CD4-positive, alpha-beta T cell treated with Interleukin-21 for 1 hour (primary cell): ENCODE measurements around the gene OSBP2.
A peak's percentile ranks its signal among the peaks of the same experiment; 100 is the strongest.

Experiments
- DNase-seq: peaks from one replicate; pipeline ENCODE4 v3.0.0-alpha.2; 2020

Gene OSBP2

DNA sequence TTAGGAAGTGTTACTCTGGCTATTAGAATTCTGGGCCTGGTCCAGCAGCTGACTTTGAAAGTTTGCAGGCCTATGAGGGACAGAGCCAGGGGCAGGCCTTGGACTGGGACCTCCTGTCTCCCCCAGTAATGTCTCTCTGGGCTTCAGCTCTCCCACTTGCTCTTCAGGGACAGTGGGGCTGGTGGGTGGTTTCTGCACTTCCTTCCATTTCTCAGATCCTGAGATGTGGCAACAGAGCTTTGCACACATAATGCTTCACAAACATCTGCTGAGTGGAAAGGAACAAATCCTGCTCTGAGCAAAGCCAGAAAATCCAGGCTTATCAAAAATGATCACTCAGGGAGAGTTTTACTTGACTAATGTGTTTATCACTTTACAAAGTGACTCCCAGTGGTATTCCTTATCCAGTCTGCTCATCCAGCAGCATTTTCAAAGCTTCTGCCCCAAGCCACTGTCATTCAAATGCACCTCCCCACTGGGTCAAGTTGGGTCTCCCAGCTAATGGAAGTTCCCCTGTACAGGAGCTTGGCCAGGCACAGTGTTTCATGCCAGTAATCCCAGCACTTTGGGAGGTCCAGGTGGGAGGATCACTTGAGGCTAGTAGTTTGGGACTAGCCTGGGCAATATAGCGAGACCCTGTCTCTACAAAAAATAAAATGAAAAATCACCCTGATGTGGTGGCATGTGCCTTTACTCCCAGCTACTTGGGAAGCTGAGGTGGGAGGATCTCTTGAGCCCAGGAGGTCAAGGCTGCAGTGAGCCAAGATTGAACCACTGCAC is 13.5 kb upstream of the OSBP2 start:
- no peak for DNase-seq

DNA sequence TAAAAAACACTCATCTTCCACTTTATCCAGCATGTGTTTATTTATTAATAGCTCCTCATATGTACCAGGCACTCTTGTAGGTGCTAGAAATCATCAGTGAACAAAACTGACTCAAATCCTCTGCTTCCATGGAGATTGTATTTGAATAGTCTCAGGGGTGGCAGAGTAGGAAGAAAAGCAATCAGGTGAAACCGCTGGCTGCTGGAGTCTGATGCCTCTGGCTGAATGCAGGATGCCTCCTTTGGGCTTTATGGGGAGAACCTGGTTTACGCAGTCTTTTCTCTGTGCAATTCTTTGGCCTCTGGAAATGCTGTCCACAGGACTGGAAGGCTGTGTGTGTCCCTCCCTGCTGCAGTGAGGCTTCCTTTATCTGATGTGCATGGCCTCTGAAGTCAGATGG is 12.8 kb upstream of the OSBP2 start:
- DNase-seq = no peak

DNA sequence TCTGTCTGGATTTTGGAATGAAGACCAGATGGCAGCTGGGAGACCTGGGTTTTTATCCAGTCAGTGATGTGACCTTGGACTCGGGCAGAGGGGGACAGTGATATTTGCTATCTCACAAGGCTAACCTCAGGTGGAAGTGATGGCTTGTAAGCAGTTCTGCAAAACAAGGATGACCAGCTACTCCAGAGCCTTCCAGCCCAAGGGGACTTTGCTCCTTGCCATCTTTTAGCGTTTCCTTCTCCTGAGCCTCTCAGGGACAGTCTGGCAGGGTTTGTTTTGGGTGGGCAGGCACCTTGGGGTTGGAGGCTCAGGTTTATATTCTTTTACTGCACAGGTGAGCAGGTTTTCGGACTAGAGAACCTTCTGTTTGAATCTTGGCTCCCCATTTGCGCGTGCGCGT is 9.5 kb upstream of the OSBP2 start:
- DNase-seq = no peak

DNA sequence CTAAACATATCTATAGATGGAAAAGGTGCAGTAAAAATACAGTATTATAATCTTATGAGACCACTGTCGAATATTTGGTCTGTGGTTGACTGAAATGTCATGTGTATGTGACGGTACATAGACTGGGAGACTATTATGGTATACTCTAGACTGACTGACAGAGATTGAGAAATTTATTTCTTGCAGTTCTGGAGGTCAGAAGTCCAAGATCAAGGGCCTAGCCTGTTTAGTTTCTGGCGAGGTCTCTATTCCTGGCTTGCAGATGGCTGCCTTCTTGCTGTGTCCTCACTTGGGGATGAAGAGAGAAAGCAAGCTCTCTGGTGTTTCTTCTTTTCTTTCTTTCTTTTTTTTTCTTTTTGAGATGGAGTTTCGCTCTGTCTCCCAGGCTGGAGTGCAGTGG is 7.3 kb upstream of the OSBP2 start:
- no peak for DNase-seq

DNA sequence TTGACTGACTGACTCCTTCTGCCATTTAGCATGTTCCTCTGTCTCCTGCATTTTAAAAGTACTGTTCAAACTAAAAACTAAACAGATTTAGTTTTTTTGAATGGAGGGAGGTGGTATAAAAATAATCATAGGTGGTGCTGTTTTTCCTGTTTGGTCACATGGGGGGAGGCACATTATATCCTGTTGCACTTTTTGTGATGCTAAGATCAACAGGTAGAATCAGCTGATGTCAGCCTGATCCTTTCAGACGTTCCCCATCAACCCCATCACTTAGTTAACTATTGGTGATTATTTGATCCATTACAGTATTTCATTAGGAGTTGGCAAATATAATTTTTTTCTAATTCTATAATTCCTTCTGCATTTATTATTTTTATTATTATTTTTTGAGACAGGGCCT is 5.1 kb upstream of the OSBP2 start:
- DNase-seq = no peak

DNA sequence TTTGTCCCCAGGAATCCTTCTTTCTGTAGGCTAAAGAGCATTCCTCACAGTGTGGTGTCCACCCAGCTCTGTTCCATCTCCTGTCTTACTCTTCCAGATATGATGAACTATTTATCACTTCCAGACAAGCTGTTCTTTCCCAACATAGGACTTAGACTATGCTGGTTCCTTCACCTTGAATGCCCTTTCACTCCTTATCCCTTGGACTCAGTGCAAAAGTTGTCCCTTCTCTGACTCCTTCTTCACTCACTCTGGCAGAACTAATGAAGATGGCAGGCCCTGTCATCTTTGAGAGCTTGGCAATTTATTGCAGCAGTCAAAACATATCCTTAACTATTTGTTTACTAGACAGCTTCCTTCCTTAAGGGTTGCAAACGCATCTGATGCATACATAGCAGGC is 3.5 kb upstream of the OSBP2 start:
- DNase-seq = no peak

DNA sequence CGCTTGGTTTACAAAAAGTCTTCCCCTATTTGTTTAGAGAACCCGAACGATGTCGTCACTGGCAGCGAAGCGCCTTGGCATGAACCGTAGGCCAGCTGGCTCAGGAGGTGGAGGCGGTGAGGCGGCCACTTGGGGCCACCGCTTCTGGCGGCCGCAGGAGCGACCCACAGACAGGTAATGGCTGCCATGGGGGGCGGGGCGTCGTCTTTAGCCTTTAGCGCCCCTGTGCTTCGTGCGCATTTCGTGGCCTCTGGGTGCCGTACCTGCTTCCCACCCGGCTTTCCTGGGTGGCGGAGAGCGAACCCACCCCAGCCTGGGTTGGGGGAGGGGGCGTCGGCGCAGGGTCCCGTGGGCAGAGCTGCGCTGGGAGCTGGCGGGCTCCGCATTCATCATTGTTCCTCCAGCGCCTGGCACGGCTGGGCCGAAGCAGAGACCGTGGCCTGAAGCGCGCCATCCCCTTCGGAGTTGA is 469 bp upstream of the OSBP2 start:
- peak; percentile 59 for DNase-seq

DNA sequence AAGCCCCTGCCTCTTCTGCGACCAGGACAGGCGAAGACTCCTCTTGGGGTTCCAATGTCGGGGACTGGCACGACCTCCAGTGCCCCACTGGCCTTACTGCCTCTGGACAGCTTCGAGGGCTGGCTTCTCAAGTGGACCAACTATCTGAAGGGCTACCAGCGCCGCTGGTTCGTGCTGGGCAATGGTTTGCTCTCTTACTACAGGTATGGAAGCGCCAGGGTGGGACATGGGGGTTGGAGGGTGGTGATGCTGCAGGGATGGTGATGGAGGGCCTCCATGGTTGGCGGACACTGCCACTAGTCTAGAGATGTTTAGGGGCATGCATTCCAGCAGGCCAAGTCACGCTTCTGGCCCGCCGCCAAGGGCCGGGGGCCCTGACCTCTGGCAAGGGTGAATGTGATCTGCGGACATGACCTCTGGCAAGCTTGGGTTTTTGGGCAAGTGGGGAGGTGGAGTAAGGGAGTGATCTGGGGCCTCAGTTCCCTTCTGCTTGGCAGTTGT is 727 bp downstream of the OSBP2 start:
- DNase-seq = no peak

DNA sequence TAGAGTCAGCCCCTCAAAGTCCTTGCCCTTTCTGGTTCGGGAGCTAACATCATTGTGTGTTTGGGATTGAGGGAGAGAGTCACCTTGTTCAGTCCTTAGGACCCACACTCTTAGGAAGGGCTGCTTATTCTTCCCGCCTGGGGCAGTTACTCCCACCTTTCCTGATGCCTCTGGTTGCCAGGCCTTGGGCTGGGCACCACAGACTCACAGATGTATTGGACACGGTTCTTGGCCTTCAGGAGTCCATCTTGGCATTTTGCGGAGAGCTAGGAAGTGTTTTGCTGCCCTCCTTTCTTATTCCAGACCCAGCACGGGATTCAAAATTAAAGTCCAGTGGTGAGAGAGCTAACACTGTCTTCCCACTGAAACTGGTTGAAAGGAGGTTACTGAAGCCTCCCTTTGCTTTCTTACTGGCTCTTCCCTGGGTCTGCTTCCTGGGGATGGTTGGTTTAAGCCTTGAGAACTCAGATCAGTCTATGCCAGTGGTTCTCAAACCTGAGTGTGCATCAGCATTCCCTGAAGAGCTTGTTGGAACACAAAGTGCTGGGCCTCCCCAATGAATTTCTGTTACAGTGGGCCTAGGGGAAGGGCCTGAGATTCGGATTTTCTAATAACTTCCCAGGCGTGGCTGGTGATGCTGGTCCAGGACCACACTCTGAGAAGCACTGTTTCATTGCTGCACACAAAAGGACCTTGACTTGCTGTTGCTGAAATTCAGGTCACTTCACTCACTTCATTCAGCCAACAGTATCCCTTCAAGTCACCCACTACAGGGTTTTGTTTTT is 1.4 kb downstream of the OSBP2 start:
- DNase-seq = no peak

DNA sequence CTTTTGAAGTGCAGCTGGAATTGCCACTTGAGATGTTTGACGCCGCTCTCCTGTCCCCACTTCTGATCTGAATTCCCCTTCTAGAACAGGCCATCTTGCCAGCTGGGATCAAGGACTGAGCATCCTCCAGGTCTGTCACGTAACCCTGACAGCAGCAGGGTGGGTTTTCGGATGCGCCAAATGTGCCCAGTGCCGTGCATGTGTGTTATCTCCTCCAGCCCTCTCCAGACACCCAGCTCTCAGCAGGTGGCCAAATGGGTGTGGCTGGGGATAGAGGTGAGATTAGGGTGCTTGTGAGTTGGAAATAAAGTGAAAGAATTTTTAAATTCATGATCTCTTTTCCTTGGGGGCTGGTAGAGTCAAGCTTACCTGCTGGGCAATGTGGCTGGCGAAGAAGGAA is 3.3 kb downstream of the OSBP2 start:
- DNase-seq = no peak

DNA sequence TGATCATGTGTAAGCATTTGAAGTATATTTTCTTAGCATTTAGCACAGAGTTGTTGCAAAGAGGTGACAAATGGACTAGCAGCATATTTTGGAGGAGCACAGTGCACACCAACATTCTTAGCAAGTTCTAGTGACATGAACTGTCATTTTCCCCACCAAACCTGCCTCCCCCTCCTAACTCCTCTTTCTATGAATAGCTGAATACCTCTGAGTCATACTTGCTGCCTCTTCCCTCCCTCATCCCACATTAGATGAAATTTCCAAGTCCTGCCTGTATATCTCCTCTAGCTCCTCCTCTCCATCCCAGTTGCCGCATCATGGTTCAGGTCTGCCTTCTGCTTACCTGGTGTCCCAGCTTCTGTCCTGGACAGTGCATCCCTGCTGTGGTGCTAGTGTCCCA is 7.2 kb downstream of the OSBP2 start:
- no peak for DNase-seq

DNA sequence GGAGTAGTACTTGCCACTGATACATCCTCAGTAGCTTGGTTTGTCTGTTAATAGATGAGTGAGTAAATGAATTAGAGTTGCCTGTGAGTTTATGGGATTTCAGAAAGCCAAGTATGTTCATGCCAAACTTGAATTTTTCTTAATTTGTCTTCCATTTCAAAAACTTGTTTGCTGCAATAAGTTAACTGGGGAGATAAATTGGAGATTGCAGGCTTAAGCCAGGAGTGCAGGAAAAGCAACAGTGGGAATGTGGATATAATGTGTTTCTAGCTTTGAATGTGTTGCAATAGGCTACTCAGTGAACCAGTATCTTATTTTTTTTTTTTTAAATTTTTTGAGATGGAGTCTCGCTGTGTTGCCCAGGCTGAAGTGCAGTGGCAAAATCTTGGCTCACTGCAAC is 8.2 kb downstream of the OSBP2 start:
- DNase-seq = no peak

DNA sequence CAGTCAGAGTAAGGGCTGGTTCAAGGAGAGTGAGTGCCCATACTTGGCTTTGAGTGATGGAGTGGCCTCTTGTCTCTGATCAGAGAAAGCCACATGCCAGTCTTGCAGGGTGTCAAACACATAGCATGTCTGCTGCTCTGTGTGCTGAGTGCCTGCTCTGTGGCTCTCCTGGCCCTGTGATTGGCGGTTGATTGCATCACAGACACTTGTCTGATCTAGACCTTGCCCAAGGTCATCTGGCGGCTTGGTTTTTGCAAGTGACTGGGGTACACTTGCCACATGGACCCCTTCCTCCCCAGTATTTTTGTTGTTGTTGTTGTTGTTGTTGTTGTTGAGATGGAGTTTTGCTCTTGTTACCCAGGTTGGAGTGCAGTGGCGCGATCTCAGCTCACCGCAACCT is 10.3 kb downstream of the OSBP2 start:
- no peak for DNase-seq

DNA sequence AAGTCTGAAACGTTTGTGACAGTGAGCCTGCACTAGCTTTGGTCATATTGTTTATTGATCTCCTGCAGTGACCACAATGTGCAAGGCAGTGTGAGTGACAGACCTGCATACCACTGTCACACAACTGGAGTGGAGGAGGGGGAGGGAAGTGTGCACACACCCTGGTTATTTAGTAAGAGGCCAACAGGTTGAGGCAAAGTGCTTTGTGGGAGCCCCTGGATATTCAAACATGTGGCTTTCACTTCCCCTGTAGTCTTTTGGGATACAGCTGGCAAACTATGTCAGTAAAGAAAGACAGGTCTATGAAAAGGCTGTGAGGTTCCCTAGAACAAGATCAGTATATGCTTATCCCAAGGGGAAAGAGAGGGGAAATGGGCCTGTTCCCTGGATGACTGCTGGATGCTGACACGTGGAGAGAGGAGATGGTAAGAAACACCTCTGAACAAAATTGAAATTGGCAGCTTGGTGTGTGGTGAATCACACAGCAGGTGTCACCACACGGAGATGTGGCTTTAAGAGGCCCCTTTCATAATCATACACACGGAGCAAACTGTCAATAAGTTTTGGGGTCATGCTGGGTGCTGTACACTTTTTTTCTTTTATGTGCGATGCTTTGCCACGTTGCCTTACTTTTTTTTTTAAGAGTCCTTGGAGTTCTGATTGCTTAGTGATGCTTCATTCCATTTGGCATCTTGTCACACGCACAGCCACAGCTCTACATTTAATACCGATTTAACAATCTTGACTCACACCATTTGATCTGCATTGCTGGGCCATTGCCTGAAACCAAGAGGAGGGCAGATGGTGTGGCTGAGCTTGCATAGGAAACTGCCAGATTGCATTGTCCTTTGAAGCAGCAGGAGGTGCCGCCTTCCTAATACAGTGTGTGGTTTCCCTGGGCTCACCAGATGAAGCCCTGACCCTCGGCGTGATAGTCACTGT is 11.3 kb downstream of the OSBP2 start:
- DNase-seq = peak; percentile 6

DNA sequence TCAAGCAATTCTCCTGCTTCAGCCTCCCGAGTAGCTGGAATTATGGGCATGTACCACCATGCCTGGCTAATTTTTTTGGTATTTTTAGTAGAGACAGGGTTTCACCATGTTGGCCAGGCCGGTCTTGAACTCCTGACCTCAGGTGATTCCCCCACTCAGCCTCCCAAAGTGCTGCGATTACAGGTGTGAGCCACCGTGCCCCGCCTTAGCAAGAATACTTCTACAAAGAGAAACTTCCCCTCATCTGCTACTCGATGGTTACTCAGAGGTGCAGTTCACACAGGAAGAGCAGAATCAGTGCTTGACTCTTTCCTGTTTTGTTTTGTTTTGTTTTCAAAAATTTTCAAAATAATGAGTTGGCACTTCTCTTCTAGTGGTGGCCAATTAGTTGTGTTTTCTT is 15.3 kb downstream of the OSBP2 start:
- DNase-seq = peak; percentile 54

DNA sequence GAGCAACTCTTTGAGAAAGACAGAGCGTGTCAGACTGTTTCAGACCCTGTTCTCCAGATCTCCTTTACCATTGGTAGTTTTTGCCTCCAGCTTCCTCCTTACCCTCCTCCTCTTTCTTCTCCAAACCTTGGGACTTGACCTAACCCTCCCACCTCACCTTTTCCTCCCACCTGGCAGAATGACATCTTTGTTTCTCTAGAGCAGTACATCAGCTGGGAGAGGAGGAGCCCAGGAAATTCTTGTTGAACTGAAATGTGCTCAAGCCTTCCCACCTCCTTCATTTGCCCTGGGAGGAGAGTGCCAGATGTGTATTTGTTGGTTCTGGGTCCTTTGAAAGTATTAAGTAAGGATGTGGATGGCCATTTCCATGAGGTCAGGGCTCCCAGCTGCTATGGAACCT is 17.4 kb downstream of the OSBP2 start:
- DNase-seq = no peak

DNA sequence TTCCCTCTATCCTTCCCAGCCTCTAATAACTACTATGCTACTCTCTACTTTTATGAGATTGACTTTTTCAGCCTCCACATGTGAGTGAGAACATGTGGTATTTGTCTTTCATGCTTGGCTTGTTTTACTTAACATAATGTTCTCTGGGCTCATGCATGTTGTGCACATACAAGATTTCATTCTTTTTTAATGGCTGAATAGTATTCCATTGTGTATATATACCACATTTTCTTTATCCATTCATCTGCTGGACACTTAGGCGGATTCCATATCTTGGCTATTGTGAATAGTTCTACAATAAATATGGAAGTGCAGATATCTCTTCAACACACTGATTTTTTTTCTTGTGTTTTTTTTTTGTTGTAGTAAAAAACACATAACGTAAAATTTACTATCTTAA is 19.4 kb downstream of the OSBP2 start:
- DNase-seq = no peak

DNA sequence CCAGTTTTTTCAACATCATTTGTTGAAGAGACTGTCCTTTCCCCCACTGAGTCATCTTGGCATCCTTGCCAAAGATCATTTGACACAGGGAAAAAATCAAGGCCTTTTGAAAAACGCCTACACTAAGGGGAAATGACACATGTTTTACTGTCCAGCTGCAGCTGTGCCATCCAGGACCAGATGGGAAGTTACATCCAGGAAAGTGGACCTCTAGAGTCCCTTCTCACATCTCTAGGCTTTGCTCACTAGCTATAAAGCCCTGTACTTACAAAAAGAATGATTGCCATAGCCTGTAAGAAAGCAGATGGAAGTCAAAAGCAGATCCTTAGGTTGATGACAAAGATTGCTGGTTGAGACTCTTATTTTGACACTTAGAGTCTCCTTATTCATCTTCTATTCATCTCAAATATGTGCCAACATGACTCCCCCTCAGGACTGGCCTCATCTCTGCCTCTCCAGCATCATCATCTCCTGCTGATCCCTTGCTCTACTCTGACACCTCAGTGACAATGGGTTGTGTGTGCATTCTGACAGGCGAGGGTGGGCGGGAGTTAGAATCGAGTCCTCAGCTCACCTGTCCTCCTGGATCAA is 22.8 kb downstream of the OSBP2 start:
- no peak for DNase-seq

DNA sequence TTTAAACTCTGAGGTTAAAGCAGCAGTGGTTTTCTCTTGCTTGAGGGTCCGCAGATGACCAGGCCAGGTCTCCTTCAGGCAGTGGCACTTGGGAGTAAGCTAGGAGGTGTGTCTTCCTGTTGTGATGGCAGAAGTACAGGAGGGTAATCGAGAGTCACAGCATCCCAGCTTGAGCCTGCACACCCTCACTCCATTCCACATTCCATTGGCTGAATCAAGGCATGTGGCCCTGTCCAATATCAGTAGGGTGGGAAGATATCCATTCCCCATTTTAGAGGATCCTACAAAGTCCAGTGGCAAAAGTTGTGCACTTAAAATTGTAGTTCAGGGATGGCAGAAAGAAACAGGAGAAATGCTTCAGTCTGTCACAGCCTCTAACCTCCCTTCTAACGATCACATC is 23.3 kb downstream of the OSBP2 start:
- DNase-seq = no peak

DNA sequence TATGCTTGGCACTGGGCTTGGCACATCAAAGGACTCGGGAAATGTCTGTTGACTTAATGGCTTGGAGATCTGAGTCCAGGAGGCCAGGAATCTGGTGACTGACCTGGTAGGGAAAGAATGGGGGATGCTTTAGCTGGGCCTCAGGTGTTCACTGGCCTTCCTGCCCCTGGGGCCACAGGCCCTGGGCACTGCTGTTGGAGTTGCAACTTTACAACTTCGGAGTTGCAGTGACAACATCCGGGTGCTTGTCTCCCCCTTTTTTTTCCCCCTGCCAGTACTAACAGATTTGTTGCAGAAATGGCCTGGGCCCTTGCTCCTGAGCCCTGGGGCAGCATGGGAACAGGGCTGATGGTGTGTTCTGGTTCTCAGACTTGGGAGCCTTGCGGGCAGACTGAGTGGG is 23.8 kb downstream of the OSBP2 start:
- DNase-seq = no peak

DNA sequence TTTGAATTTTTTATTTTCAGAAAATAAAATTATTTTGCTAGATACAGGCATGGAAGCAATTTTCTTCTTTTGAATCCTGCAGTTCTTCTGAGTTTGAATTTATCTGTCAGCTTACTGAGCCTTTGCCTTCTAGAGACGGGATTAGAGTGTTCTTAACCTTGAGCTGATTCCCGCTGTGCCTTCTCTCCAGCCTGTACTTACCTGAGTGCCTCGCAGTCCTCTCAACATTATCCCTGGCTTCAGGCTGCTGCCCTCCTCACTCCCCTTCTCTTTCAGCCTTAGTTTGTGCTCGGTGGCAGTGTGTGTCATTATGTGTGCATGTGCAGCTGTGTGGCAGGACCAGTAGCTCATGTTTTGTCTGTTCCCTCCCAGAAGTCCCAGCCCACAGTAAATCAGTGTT is 24.3 kb downstream of the OSBP2 start:
- DNase-seq = no peak

DNA sequence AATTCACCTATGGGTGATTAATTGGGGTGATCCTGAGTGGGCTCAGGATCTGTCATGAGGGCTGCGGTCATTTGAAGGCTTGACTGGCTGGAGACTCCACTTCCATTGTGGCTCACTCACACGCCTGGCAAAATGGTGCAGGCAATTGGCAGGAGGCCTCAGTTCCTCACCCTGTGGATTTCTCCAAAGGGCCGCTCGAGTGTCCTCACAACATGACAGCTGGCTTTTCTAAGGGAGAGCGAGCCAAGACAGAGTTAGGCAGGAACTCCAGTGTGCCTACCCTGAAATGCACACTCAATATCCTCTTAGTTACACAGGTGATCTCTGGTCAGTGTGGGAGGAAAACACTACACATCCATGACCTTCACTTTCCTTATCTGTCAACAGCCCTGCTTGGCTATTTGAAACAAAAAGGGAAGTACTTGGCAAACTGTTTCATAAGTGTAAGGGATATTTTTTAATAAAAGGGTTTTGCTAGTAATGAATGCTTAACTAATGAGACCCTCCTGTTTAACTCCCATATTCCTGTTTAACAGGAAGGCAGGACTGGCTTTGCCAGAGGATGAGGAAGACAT is 25.7 kb downstream of the OSBP2 start:
- DNase-seq = no peak
